ENCODE measurements around the gene ZBP1.
A peak's percentile ranks its signal among the peaks of the same experiment; 100 is the strongest.

Gene ZBP1

GRCh38 chr20:57596358-57596757 is 23.9 kb downstream of the ZBP1 start:
- DNase-seq: no peak

- DNase-seq: no peak
Measured at GRCh38 chr20:57595041-57596030, 24.9 kb downstream of the ZBP1 start.

GRCh38 chr20:57594092-57594951 is 25.9 kb downstream of the ZBP1 start:
- peak; percentile 38 for DNase-seq

GRCh38 chr20:57593134-57593886 is 26.9 kb downstream of the ZBP1 start:
- DNase-seq: no peak

- no peak for DNase-seq
Measured at GRCh38 chr20:57592263-57593092, 27.7 kb downstream of the ZBP1 start.

DNA sequence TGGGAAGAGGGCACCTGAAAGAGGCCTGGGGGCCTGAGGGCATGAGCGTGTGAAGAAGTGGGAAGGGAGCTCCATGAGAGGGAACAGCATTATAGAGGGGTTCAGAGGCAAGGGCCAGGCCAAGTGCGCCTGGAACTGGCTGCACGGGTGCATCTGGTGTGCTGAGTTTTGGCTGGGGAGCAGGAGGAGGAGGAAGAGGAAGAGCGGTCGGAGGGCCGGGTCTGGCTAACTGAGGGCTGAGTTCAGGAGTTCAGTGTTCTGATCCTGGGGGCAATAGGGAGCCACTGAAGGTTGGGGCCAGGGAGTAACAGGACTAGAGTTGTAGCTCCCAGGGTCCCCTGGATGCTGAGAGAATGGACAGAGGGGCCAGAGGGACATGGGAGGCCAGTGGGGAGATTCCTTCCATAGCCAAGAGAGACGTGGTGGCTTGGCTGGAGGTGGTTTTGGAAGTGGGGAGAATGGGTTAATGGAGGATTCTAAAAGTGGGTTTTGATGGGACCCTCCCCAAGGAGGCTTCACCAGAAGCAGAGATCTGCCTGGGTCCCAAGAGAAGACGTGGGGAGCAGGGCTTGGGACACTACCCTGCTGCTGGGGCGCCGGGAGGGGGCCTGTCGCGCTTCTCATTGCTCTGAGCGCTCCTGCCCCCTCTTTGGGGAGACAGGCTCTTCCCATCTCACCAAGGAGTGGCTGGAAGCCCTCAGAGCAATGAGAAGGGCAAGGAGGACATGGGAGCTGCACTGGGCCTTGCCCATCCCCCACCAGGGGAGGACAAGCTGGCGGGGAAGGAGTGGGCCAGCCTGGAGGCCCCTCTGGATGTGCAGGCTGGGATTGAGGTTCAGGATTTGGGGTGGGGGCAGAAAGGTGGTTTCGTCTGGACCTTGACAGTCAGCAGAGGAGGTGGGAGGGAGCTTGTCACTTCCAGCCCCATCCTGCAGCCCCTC is 28.7 kb downstream of the ZBP1 start:
- no peak for DNase-seq

- no peak for DNase-seq
Measured at GRCh38 chr20:57590485-57591288, 29.5 kb downstream of the ZBP1 start.

GRCh38 chr20:57589728-57590484 is 30.3 kb downstream of the ZBP1 start:
- DNase-seq: no peak

- no peak for DNase-seq
Measured at GRCh38 chr20:57589123-57589727, 31.0 kb downstream of the ZBP1 start.

DNA sequence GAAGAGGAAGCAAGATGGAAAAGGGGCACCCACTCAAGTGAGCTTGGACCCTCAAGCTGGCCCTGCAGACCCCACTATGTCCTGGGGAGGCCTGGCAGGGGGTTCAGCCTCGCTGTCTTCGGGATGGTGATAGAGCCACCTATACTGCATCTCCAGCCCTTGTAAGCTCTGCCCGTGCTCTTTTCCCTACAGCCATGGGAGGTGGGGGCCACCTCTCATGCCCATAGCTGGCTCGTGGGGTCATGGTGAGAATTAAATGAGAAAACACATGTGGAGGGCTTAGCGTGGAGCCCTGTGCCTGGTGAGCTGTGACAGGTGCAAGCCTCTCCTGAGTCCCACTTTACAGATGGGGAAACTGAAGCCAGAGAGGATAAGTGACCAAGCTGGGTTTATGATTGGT is 31.6 kb downstream of the ZBP1 start:
- no peak for DNase-seq

- no peak for DNase-seq
Measured at GRCh38 chr20:57587989-57588377, 32.2 kb downstream of the ZBP1 start.

GRCh38 chr20:57587278-57587988 is 32.8 kb downstream of the ZBP1 start:
- no peak for DNase-seq

- DNase-seq: no peak
Measured at GRCh38 chr20:57586943-57587277, 33.3 kb downstream of the ZBP1 start.

GRCh38 chr20:57586370-57586793 is 33.8 kb downstream of the ZBP1 start:
- no peak for DNase-seq

GRCh38 chr20:57585466-57586213 is 34.6 kb downstream of the ZBP1 start:
- DNase-seq: no peak

GRCh38 chr20:57584768-57585461 is 35.3 kb downstream of the ZBP1 start:
- no peak for DNase-seq

All from stimulated activated CD4-positive, alpha-beta T cell treated with anti-CD3 and anti-CD28 coated beads, Interleukin-1b, Interleukin-23, amount 100 ng/mL, for 48 hours (primary cell).